ENCODE measurements around the gene WIPF3.

Gene WIPF3

GRCh38 chr7:29919790-29920189 lies 113.5 kb downstream of the WIPF3 start:
- DNase-seq = no peak

GRCh38 chr7:29920491-29920890 lies 114.2 kb downstream of the WIPF3 start:
- DNase-seq = no peak

GRCh38 chr7:29921404-29922010 lies 115.2 kb downstream of the WIPF3 start:
- DNase-seq = no peak

DNA sequence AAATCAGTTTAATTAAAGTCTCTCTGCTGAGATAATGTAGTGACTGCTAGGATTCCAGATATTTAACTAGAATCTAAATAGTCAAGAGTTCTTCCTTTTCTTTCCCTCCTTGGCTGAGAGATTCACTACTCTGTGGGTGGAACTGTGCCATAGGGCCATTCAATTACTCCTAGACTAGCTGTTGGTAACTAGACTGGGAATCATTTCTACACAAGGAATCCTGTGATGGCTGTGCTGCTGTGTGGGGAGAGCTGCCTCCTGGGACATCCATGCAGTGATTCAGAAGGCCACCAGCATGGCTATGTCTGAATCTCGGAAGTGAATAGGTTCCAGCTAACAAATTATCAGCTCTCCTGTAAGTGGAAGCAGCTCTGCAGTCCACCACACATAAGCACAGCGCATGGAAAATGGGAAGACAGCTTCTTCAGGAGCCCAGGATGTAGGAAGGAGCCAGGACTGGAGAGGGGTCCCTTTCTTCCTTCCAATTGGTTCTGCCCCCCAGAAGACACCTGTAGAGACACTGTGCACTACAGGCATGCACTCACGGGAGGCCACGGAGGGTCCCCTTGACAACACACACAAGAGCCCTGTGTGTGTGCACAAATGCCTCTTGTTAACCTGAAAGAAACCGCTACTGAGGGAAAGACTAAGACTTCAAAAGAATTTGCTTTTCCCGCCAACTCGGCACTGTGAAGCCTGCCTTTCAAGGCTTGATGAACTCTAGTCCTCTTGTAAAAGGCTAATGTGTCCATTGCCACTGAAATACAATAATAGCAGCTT lies 116.8 kb downstream of the WIPF3 start:
- DNase-seq = no peak

DNA sequence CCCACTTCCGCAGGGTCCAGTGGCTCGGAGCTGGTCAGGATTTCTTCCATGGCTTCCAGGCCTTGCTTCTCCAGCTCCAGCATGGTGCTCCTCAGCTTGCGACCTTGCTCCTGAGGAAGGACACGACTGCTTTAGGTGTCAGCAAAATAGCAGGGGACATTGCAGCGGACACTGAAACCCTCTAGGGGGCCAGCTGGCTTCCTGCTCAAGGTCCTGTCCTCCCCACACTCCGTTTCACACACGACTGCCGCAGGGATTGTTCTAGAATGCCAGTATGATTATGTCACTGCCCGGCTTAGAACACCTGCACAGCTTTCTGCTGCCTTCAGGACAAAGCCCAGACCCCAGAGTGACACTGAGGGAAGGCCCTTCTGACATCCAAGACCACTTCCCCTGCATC lies 117.7 kb downstream of the WIPF3 start:
- no peak for DNase-seq

GRCh38 chr7:29924684-29925083 lies 118.4 kb downstream of the WIPF3 start:
- DNase-seq = no peak

GRCh38 chr7:29926216-29926615 lies 119.9 kb downstream of the WIPF3 start:
- DNase-seq = no peak

DNA sequence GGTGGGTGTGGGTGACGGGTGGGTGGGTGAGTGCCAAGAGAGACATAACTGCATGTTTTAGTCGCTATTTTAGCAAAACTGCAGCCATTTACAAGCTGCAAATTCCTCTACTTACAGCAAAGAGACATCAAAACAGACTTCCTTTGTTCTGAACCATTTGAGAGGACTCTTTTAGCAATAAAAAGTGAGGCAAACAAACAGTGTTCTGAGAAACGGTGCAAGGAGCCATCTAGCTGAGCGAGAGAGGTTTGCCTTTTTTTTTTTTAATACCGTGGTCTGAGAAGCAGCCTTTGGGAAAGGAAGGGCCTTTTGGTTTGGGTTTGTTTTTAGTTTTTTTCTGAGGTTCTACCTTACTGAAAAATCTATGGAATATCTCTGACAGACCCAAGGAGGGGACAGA lies 120.4 kb downstream of the WIPF3 start:
- no peak for DNase-seq

DNA sequence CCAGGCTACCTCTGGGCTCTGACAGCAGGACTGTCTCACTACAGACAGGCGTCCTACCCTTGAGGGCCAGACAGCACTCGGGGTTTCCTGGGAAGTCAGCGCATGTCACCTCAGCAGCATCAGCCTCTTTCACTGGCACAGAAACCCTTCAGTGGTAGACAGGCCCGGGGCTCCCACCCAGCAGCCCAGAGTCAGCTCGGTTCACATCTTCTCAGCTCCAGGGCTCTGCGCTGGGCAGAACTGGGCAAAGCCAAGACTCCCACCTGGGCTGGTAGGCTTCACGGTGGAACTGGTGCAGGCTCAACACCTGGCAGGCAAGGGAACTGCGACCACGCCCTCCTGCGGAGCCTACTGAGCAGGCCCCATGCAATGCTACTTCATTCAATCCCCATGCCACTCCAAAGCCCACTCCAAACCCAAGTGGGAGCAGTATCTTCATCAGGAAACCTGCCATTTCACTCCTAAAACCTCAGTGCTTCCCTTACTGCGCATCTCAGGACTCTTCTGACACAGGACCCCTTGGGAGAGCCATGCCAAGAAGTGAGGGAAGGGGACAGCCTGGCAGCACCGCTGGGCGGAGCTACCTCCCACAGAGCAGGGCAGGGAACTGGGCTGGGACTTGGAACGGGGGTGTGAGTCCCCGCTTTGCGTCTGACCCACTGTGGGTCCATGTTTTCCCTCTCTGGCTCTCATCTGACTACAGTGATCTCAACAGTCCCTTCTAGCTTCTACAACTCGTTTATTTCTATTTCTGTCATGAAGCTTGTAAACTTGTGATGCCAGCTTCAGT lies 122.9 kb downstream of the WIPF3 start:
- no peak for DNase-seq

- DNase-seq = no peak
These were observed 128.8 kb downstream of the WIPF3 start for GRCh38 chr7:29935111-29935510.

DNA sequence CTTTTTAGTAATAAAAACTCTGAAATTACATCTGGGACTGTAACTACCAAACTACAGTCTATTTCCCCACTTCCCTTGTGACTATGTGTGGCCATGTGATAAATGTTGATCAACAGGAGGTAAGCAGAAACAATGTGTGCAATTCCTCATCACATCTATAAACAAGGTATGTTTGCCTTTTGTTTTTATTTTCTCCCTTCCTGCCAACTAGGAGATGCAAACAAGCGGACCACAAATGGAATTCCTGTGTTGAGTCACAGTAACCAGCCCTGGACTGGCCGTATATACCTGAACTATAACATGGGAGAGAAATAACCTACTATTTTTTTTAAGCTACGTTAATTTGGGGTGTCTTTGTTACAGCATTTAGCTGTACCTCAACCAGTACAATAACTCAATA lies 130.8 kb downstream of the WIPF3 start:
- no peak for DNase-seq

DNA sequence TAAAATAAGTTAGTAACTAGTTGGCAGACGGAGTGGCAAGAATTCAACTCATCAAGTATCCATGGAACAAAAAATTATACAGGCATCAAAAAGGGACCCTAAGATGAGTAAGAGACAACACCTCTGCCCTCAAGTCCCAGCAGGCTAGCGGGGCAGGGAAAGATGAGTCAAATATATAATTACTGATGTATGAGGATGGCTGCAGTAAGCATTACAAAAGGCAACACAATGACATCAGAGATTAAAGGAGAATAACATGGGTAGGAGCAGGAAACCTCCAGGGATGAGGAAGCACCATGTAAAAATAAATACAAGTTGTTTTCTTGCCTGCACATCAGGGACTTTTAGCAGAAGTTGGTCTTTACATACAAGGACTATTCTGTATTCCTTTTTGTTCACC lies 133.9 kb downstream of the WIPF3 start:
- DNase-seq = no peak

DNA sequence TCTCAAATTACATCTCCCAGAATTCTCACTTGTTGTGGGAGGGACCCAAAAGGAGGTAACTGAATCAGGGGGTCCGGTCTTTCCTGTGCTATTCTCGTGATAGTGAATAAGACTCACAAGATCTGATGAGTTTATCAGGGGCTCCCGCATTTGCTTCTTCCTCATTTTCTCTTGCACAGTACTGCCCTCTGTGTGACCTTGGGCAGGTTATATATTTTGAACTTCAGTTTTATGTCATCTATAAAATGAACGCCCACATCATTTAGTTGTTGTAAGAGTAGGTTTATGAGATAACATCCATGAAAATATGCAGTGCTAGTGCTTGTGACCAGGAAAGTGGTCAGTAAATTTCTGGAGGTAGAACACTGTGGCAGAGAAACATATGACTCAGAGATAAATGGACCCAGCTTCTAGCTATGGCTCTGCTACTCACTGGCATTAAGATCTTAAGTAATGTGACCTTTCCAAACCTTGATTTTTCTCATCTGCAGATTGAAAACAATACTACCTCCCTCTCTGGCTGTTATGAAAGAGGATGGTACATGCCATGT lies 139.0 kb downstream of the WIPF3 start:
- no peak for DNase-seq

DNA sequence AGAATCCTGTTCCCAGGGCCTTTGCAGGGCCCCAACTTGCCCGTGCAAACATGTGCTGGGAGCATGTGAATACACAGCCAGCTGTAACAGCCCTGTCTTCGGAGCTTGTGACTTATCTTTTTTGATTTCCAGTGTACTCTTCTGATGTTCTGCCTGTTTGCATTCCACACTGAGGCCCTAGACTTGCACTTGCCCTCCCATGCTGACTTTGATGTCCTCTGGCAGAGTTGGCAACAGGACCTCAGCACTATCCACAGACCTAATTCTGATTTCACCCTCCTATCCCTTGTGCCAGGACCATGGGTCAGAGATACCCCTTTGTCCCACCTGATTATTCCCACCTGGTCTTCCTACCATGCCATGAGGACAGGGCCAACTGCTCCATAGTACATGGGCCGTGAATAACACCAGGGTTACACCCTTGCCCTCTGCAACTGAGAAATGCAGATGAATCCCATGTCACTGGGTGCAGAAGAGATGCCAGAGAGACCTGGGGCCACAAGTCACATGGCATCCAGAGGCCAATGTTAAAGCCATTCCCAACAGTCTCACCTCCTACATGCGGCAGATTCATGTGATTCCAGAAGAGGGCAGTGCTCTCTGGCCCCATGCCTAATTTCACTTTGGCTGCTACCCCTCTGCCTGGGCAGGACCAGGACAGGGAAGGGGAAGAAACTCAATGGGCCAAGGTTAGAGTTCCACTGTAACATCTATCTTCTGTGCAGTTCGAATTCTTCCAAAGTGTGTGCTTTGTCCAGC lies 140.3 kb downstream of the WIPF3 start:
- DNase-seq = no peak

DNA sequence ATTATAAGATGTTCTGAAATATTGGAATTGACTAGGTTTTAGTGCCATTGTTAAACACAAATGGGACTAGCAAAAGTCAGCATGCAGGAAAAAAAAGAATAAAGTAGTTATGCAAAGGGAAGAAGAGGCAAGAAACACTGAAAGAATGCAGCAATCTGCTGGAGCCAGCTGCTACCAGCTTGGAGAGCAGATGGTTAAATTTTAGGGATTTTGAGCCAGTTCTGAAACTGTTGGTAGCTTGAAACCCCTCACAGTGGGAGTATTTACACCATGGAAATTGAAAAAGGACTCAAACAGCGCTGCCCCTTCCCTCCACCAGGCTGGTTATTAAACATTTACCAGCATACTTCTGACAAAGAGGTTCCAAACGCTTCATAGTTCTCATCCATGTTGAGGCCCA lies 142.3 kb downstream of the WIPF3 start:
- no peak for DNase-seq

GRCh38 chr7:29950480-29950879 lies 144.2 kb downstream of the WIPF3 start:
- no peak for DNase-seq

DNA sequence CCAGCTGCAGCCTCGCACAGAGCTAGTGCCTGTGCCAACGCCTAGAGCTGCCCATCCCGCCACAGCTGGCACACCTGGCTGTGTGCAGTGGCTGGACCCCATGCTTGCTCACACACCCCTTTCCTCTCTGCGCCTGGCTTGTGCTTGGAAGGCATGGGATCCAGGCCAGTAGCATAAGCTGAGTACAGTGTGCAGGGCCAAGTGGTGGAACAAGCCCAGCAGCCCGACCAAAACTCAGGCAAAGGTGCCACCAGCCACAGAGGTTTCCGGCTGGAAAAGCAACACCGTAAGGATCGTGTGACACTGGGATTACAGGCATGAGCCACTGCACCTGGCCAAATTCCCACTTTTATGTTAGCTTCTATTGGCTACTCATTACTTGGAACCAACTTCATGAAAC lies 144.9 kb downstream of the WIPF3 start:
- no peak for DNase-seq

DNA sequence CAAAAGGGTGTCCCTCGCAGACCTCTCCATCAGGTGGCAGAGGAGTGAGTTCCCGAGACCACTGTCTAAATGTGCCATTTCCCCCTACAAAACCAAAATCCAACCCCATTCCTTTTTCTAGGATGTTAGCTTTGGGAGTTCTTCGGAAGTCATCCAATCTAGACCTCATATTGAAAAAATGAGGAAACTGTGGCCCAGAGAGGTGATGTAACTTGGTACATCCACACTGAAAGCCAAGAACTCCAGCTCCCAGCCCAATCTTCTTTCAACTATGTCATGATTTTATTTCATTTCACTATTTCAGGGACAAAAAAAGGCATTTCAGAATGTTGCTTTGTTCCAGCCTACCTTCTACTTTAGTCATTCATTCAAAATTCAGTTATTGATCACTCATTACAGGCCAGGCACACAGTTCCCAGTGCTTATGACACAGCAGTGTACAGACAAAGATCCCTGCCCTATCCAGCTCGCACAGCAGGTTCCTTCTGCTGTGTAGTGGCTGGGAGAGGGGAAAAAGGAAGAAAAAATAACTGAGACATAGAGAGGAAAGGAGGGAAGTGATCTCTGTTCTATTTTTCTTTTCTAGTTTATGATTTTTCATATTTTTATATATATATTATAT lies 147.5 kb downstream of the WIPF3 start:
- DNase-seq = no peak

DNA sequence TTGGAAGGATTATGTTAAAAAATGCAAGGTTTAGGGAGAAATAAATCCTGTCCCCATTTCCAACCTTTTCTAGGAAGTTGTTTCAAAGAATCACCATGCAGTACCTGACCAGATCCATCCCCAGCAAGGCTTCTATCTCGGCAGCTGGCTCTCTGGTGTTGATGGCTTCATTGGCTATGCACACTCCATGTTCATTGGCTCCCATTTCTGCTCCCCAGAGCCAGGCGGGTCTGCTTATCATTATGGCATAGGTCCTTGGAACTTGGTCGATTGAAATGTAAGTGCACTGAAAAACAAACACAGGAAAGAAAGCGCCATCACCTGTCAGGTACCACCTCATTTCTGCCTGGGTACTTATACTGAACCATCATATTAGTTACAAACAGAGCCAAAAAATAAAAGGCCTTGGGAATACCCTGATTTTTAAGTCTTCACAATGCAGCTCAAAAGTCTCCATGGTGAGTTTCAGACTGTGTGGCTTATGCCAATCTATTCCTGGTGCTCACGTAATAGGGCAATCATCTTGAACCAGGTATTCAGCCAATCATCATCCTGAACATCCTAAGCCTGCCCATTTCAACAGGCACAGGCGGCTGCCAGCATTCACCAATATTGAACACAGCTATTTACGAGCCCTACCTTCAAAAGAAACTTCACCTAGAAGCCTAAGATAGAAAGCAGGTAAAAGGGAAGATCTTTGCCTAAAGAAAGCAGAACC lies 148.9 kb downstream of the WIPF3 start:
- no peak for DNase-seq

GRCh38 chr7:29955799-29956486 lies 149.6 kb downstream of the WIPF3 start:
- DNase-seq = no peak

DNA sequence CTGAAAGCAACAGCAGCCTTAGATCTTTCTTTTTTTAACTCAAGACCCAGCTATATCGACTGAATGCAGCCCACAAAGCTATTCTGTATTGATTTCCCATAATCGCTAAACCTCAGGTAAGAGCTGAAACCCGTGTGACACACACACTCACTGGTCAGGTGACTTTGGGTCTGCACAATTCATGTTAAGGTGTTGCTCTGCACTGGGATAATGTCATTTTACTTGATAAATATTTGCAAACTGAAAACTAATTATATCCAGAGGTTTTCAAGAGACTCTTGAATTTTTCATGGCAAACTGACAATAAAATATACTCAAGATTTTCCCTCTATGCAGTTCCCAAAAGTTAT lies 150.2 kb downstream of the WIPF3 start:
- no peak for DNase-seq

Measured in activated gamma-delta T cell (primary cell).